IMR-90 (cell line): ENCODE measurements around the gene PPM1L. TPM values are rescaled to one million over a fixed set of nuclear protein-coding genes. Genes with fewer than 3 reads are reported as not detected.

ENCODE experiments used
- ATAC-seq: fragments of 200-7000 bp; cut with Tn5 transposase; 2 replicates; pipeline ENCODE4 v1.9.1; 2020; ENCODE audit warnings: low read depth, mild to moderate bottlenecking, moderate library complexity
- BruUV-seq: library from RNA; stranded (reverse); fragments of 400-500 nt; replicated peaks from 2 replicates; lab custom pipeline; 2021; lab: Mats Ljungman, UMichigan
- CTCF ChIA-PET: fragments of 300-600 bp; formaldehyde crosslinking; extraction: SDS; loops from one replicate; lab custom pipeline; 2021; ENCODE audit warnings: antibody characterized with exemption; lab: Yijun Ruan, JAX
- POLR2A ChIA-PET: fragments of 300-600 bp; sonication (Branson Sonifier 250); formaldehyde crosslinking; loops from one replicate; lab custom pipeline; 2022; ENCODE audit warnings: antibody characterized with exemption; ENCODE audit not compliant: unreplicated experiment; lab: Charles Lee
- DNase-seq: peaks from one replicate; pipeline ENCODE4 v3.0.0; 2013
- H2AFZ ChIP-seq: replicated peaks from 2 replicates; pipeline ENCODE3; 2013; ENCODE audit warnings: low read length, mild to moderate bottlenecking; ENCODE audit not compliant: poor library complexity
- H2AK5ac ChIP-seq: 2 replicates; pipeline ENCODE4 v1.6.1; 2013; ENCODE audit warnings: low read depth, low read length, inconsistent platforms
- H2AK9ac ChIP-seq: replicated peaks from 2 replicates; pipeline ENCODE3; 2013; ENCODE audit warnings: mild to moderate bottlenecking, low read depth, low read length, moderate library complexity; ENCODE audit not compliant: poor library complexity
- H2BK120ac ChIP-seq: 2 replicates; pipeline ENCODE4 v1.6.1; 2013; ENCODE audit warnings: low read depth, low read length, inconsistent platforms
- H2BK15ac ChIP-seq: 3 replicates; pipeline ENCODE4 v1.6.1; 2013; ENCODE audit warnings: low read depth, low read length, inconsistent platforms
- H2BK20ac ChIP-seq: 2 replicates; pipeline ENCODE4 v1.6.1; 2013; ENCODE audit warnings: low read depth, mild to moderate bottlenecking, inconsistent platforms, low read length, moderate library complexity
- H2BK5ac ChIP-seq: 2 replicates; pipeline ENCODE4 v1.6.1; 2013; ENCODE audit warnings: mild to moderate bottlenecking, low read depth, low read length, inconsistent platforms; ENCODE audit not compliant: poor library complexity, severe bottlenecking
- H3K14ac ChIP-seq: replicated peaks from 2 replicates; pipeline ENCODE4 v1.6.1; 2013; ENCODE audit warnings: low read depth, low read length, inconsistent platforms
- H3K18ac ChIP-seq: 2 replicates; pipeline ENCODE4 v1.6.1; 2013; ENCODE audit warnings: low read depth, low read length, control low read depth
- H3K23ac ChIP-seq: 2 replicates; pipeline ENCODE4 v1.6.1; 2013; ENCODE audit warnings: low read depth, low read length, inconsistent platforms
- H3K27ac ChIP-seq: 2 replicates; pipeline ENCODE4 v1.5.1; 2013; ENCODE audit warnings: mild to moderate bottlenecking, control low read depth, low read length; ENCODE audit not compliant: insufficient read depth
- H3K27me3 ChIP-seq: 2 replicates; pipeline ENCODE4 v1.6.1; 2013; ENCODE audit warnings: low read length; ENCODE audit not compliant: control insufficient read depth, insufficient read depth
- H3K36me3 ChIP-seq: 2 replicates; pipeline ENCODE4 v1.6.1; 2013; ENCODE audit warnings: low read length, mixed read lengths; ENCODE audit not compliant: control insufficient read depth, insufficient read depth
- H3K4ac ChIP-seq: 2 replicates; pipeline ENCODE4 v1.6.1; 2013; ENCODE audit warnings: low read depth, low read length, inconsistent platforms
- H3K4me1 ChIP-seq: 2 replicates; pipeline ENCODE4 v1.6.1; 2013; ENCODE audit warnings: low read length, mixed read lengths; ENCODE audit not compliant: control insufficient read depth, insufficient read depth
- H3K4me2 ChIP-seq: 2 replicates; pipeline ENCODE4 v1.6.1; 2013; ENCODE audit warnings: low read depth, mild to moderate bottlenecking, control low read depth, low read length, moderate library complexity
- H3K4me3 ChIP-seq: 2 replicates; pipeline ENCODE4 v1.5.1; 2013; ENCODE audit warnings: low read depth, mild to moderate bottlenecking, control low read depth, low read length, moderate library complexity; ENCODE audit not compliant: insufficient read depth
- H3K56ac ChIP-seq: 2 replicates; pipeline ENCODE4 v1.6.1; 2013; ENCODE audit warnings: low read length, inconsistent platforms; ENCODE audit not compliant: insufficient read depth; ENCODE audit errors: extremely low read depth
- H3K79me1 ChIP-seq, 2 experiments: 2 replicates each; pipeline ENCODE4 v1.6.1; 2013; ENCODE audit warnings: low read length in 2 of 2, inconsistent platforms in 1 of 2, low read depth in 1 of 2
- H3K9ac ChIP-seq: 2 replicates; pipeline ENCODE4 v1.6.1; 2013; ENCODE audit warnings: low read depth, low read length, control low read depth
- H3K9me1 ChIP-seq: 2 replicates; pipeline ENCODE4 v1.6.1; 2013; ENCODE audit warnings: low read length, inconsistent platforms; ENCODE audit not compliant: insufficient read depth
- H3K9me3 ChIP-seq: 2 replicates; pipeline ENCODE4 v1.6.1; 2013; ENCODE audit warnings: low read length; ENCODE audit not compliant: control insufficient read depth, insufficient read depth
- H4K20me1 ChIP-seq: 2 replicates; pipeline ENCODE4 v1.6.1; 2013; ENCODE audit warnings: low read length, inconsistent platforms; ENCODE audit not compliant: insufficient read depth
- H4K5ac ChIP-seq: 2 replicates; pipeline ENCODE4 v1.6.1; 2013; ENCODE audit warnings: mild to moderate bottlenecking, low read depth, low read length, control low read depth
- H4K8ac ChIP-seq, 2 experiments: 2 replicates each; pipeline ENCODE4 v1.6.1; 2013; ENCODE audit warnings: low read depth in 2 of 2, low read length in 2 of 2, control low read depth in 1 of 2, inconsistent platforms in 1 of 2
- H4K91ac ChIP-seq: 2 replicates; pipeline ENCODE4 v1.6.1; 2013; ENCODE audit warnings: low read depth, low read length, inconsistent platforms; ENCODE audit not compliant: insufficient read depth
- BHLHE40 ChIP-seq: fragments of 150-350 bp; IDR thresholded peaks from 2 replicates; pipeline ENCODE4 v1.6.1; 2016; ENCODE audit warnings: mild to moderate bottlenecking, low read depth, low read length
- CEBPB ChIP-seq: IDR thresholded peaks from 2 replicates; pipeline ENCODE4 v1.6.1; 2012; ENCODE audit warnings: low read depth, low read length, improper control_type of control experiment
- CHD1 ChIP-seq: IDR thresholded peaks from 2 replicates; pipeline ENCODE4 v1.6.1; 2012; ENCODE audit warnings: low read depth, low read length, improper control_type of control experiment
- CTCF ChIP-seq: conservative IDR thresholded peaks from 2 replicates; pipeline ENCODE4 v1.5.1; 2012; ENCODE audit warnings: mild to moderate bottlenecking, low read depth, low read length, improper control_type of control experiment
- FOS ChIP-seq: fragments of 150-350 bp; IDR thresholded peaks from 2 replicates; pipeline ENCODE4 v1.6.1; 2016; ENCODE audit warnings: low read depth, low read length
- MAFK ChIP-seq: IDR thresholded peaks from 2 replicates; pipeline ENCODE4 v1.6.1; 2012; ENCODE audit warnings: low read depth, low read length, improper control_type of control experiment
- MAZ ChIP-seq: IDR thresholded peaks from 2 replicates; pipeline ENCODE4 v1.6.1; 2012; ENCODE audit warnings: low read depth, mild to moderate bottlenecking, low read length, improper control_type of control experiment, moderate library complexity, borderline replicate concordance
- MXI1 ChIP-seq: IDR thresholded peaks from 2 replicates; pipeline ENCODE4 v1.6.1; 2012; ENCODE audit warnings: low read depth, mild to moderate bottlenecking, low read length, moderate library complexity, borderline replicate concordance
- NFE2L2 ChIP-seq: fragments of 150-350 bp; IDR thresholded peaks from 2 replicates; pipeline ENCODE4 v1.6.1; 2016; ENCODE audit warnings: low read depth, mild to moderate bottlenecking, low read length
- POLR2A ChIP-seq: IDR thresholded peaks from 2 replicates; pipeline ENCODE4 v1.6.1; 2012; ENCODE audit warnings: mild to moderate bottlenecking, low read depth, low read length
- RAD21 ChIP-seq: IDR thresholded peaks from 2 replicates; pipeline ENCODE4 v1.6.1; 2012; ENCODE audit warnings: low read length, improper control_type of control experiment
- RCOR1 ChIP-seq: IDR thresholded peaks from 2 replicates; pipeline ENCODE4 v1.6.1; 2012; ENCODE audit warnings: mild to moderate bottlenecking, low read length, improper control_type of control experiment; ENCODE audit not compliant: insufficient replicate concordance
- RFX5 ChIP-seq: IDR thresholded peaks from 2 replicates; pipeline ENCODE4 v1.8.0; 2012; ENCODE audit warnings: low read depth, mild to moderate bottlenecking, low read length, moderate library complexity
- SMC3 ChIP-seq: fragments of 150-350 bp; IDR thresholded peaks from 2 replicates; pipeline ENCODE4 v1.6.1; 2016; ENCODE audit warnings: low read depth, mild to moderate bottlenecking, antibody characterized with exemption, low read length, moderate library complexity
- WGBS, 2 experiments: methylation state at CpG; one replicate each; pipeline versions ENCODE4 v1.1.5 to v1.1.7; 2013; ENCODE audit warnings: missing lambda C conversion rate in 2 of 2; ENCODE audit not compliant: insufficient read length in 1 of 2; ENCODE audit errors: extremely low coverage in 2 of 2; 5-methylcytosine and 5-hydroxymethylcytosine counted together
- dilution Hi-C: fragments of 300-500 bp; cut with HindIII; formaldehyde crosslinking; loops from one replicate; pipeline ENCODE4 v1.14.3; 2018; ENCODE audit warnings: low sequenced_read_pairs; ENCODE audit not compliant: unreplicated experiment
- in situ Hi-C: fragments of 300-500 bp; cut with MboI; formaldehyde crosslinking; loops from 3 replicates; pipeline ENCODE4 v1.14.3; 2019; ENCODE audit warnings: low sequenced_read_pairs, inconsistent platforms, mixed read lengths
- intact Hi-C: fragments of 100-400 bp; cut with micrococcal nuclease; formaldehyde crosslinking; loops from 2 replicates; pipeline ENCODE4 v1.10.0; 2022
- polyA plus RNA-seq, 3 experiments: library from polyadenylated mRNA; depleted of rRNA; stranded (reverse); fragments of >200 nt; gene quantifications; 2 replicates each; pipeline ENCODE4 v1.2.3, GENCODE V29; 2012; ENCODE audit warnings: low replicate concordance in 1 of 3
- total RNA-seq: library from RNA; depleted of rRNA; stranded (reverse); fragments of >200 nt; gene quantifications from 2 replicates; pipeline ENCODE4 v1.2.3, GENCODE V29; 2012
- TF ChIP-seq, protein P1 (sequence below): fragments of 150-350 bp; IDR thresholded peaks from 2 replicates; pipeline ENCODE4 v1.6.1; 2017; ENCODE audit warnings: mild to moderate bottlenecking, antibody characterized with exemption, low read length, low read depth
- TF ChIP-seq, protein P2 (sequence below): fragments of 150-350 bp; IDR thresholded peaks from 2 replicates; pipeline ENCODE4 v1.6.1; 2016; ENCODE audit warnings: low read depth, mild to moderate bottlenecking, low read length, moderate library complexity, borderline replicate concordance

Gene PPM1L
- total and polyA plus RNA-seq, 2 of the 4 experiments (the other 2 are of a cell fraction): 0.14 to 0.18 TPM

GRCh38 chr3:161064413-161064812, 308.4 kb downstream of the PPM1L start:
- no peaks in the 10 kb centered on the region for H3K79me1 ChIP-seq
- no peak overlapping the region for H2BK5ac ChIP-seq
- H3K4me3 ChIP-seq: no peak overlapping the region
- H4K91ac ChIP-seq: no peak overlapping the region
- H3K18ac ChIP-seq: no peak overlapping the region
- no peak overlapping the region for H3K4me2 ChIP-seq
- no peak overlapping the region for H2AFZ ChIP-seq
- intact Hi-C loops (no loop called here), in situ Hi-C loops (no loop called here), dilution Hi-C loops (no loop called here)
- H3K4ac ChIP-seq: no peak overlapping the region
- no peak overlapping the region for H2BK15ac ChIP-seq
- H3K56ac ChIP-seq: no peak overlapping the region
- H2AK9ac ChIP-seq: no peak overlapping the region
- BruUV-seq: no TSS peak
- no CpG with 5 or more reads among the region's 5 CpGs for WGBS, 2 experiments
- H3K27me3 ChIP-seq: no peaks in the 10 kb centered on the region
- no peak overlapping the region for H3K23ac ChIP-seq
- CTCF ChIA-PET: interaction anchor here (0.9 to 1.2 kb wide), 2 partner anchors 10 to 23 kb away, joined by 3 read pairs; no protein-coding TSS in a partner anchor
- POLR2A ChIA-PET: no interaction called here
- H3K9me3 ChIP-seq: no peaks in the 10 kb centered on the region
- H4K8ac ChIP-seq: no peak overlapping the region
- no peak overlapping the region for H3K27ac ChIP-seq
- H4K5ac ChIP-seq: no peak overlapping the region
- TF ChIP-seq RAD21 (no peak), POLR2A (no peak), CEBPB (no peak), CHD1 (no peak), BHLHE40 (no peak), RFX5 (no peak), MAFK (no peak), SMC3 (no peak), MAZ (no peak), MXI1 (no peak), NFE2L2 (no peak), FOS (no peak), CTCF (no peak), RCOR1 (no peak)
- TF ChIP-seq, protein P1, sequence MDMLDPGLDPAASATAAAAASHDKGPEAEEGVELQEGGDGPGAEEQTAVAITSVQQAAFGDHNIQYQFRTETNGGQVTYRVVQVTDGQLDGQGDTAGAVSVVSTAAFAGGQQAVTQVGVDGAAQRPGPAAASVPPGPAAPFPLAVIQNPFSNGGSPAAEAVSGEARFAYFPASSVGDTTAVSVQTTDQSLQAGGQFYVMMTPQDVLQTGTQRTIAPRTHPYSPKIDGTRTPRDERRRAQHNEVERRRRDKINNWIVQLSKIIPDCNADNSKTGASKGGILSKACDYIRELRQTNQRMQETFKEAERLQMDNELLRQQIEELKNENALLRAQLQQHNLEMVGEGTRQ: no peak
- TF ChIP-seq, protein P2, sequence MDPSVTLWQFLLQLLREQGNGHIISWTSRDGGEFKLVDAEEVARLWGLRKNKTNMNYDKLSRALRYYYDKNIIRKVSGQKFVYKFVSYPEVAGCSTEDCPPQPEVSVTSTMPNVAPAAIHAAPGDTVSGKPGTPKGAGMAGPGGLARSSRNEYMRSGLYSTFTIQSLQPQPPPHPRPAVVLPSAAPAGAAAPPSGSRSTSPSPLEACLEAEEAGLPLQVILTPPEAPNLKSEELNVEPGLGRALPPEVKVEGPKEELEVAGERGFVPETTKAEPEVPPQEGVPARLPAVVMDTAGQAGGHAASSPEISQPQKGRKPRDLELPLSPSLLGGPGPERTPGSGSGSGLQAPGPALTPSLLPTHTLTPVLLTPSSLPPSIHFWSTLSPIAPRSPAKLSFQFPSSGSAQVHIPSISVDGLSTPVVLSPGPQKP: no peak
- no peak overlapping the region for H2BK120ac ChIP-seq
- no peak overlapping the region for H2AK5ac ChIP-seq
- no peak for DNase-seq
- H3K4me1 ChIP-seq: no peaks in the 10 kb centered on the region
- H3K9ac ChIP-seq: no peak overlapping the region
- no peaks in the 10 kb centered on the region for H3K36me3 ChIP-seq
- no peaks in the 10 kb centered on the region for H4K20me1 ChIP-seq
- H2BK20ac ChIP-seq: no peak overlapping the region
- no peaks in the 10 kb centered on the region for H3K9me1 ChIP-seq
- H3K14ac ChIP-seq: no peak overlapping the region
- ATAC-seq: no peak
